ENCODE data around the gene NTSR1.

Gene NTSR1

GRCh38 chr20:62760856-62761758 is 52.5 kb downstream of the NTSR1 start:
- Histone ChIP-seq H3K9me3 (ENCODE audit: severe bottlenecking) (no peaks in the 10 kb centered on the region), H3K27me3 (ENCODE audit: insufficient read depth, poor library complexity, severe bottlenecking) (no peaks in the 10 kb centered on the region), H3K27ac (ENCODE audit: poor library complexity, severe bottlenecking) (no peak overlapping the region), H3K4me1 (ENCODE audit: insufficient read depth, poor library complexity, severe bottlenecking) (no peaks in the 10 kb centered on the region), H3K36me3 (ENCODE audit: low read depth) (no peaks in the 10 kb centered on the region), H3K4me3 (ENCODE audit: severe bottlenecking) (no peak overlapping the region)
- no peak for DNase-seq (ENCODE audit: low spot score)
- TF ChIP-seq CTCF (IDR thresholded peaks at IDR 0.05; ENCODE audit: poor library complexity, severe bottlenecking): no peak
- ATAC-seq (ENCODE audit: low read depth): peak; percentile 4; the same call in 2 of the 3 replicates

- H3K4me3 ChIP-seq (ENCODE audit: severe bottlenecking): no peak overlapping the region
- no peak for ATAC-seq (ENCODE audit: low read depth)
- no peaks in the 10 kb centered on the region for H3K9me3 ChIP-seq (ENCODE audit: severe bottlenecking)
- DNase-seq (ENCODE audit: low spot score): no peak
- peaks cover 2% of the 10 kb centered on the region for H3K27me3 ChIP-seq (ENCODE audit: insufficient read depth, poor library complexity, severe bottlenecking)
- H3K4me1 ChIP-seq (ENCODE audit: insufficient read depth, poor library complexity, severe bottlenecking): peaks cover 3% of the 10 kb centered on the region
- no peaks in the 10 kb centered on the region for H3K36me3 ChIP-seq (ENCODE audit: low read depth)
- no peak for TF ChIP-seq CTCF (IDR thresholded peaks at IDR 0.05; ENCODE audit: poor library complexity, severe bottlenecking)
- no peak overlapping the region for H3K27ac ChIP-seq (ENCODE audit: poor library complexity, severe bottlenecking)
Observed at GRCh38 chr20:62761759-62762131, 53.1 kb downstream of the NTSR1 start.

- no peak overlapping the region for H3K4me3 ChIP-seq (ENCODE audit: severe bottlenecking)
- no peak for ATAC-seq (ENCODE audit: low read depth)
- H3K27me3 ChIP-seq (ENCODE audit: insufficient read depth, poor library complexity, severe bottlenecking): peaks cover 5% of the 10 kb centered on the region
- H3K36me3 ChIP-seq (ENCODE audit: low read depth): no peaks in the 10 kb centered on the region
- no peak for DNase-seq (ENCODE audit: low spot score)
- H3K4me1 ChIP-seq (ENCODE audit: insufficient read depth, poor library complexity, severe bottlenecking): peaks cover 7% of the 10 kb centered on the region
- H3K27ac ChIP-seq (ENCODE audit: poor library complexity, severe bottlenecking): no peak overlapping the region
- no peak for TF ChIP-seq CTCF (IDR thresholded peaks at IDR 0.05; ENCODE audit: poor library complexity, severe bottlenecking)
- H3K9me3 ChIP-seq (ENCODE audit: severe bottlenecking): no peaks in the 10 kb centered on the region
Observed at GRCh38 chr20:62762376-62762775, 53.7 kb downstream of the NTSR1 start.

GRCh38 chr20:62762801-62763368 is 54.2 kb downstream of the NTSR1 start:
- DNase-seq (ENCODE audit: low spot score) (no peak), ATAC-seq (ENCODE audit: low read depth) (no peak)
- Histone ChIP-seq H3K27me3 (ENCODE audit: insufficient read depth, poor library complexity, severe bottlenecking) (peaks cover 5% of the 10 kb centered on the region), H3K4me3 (ENCODE audit: severe bottlenecking) (no peak overlapping the region), H3K27ac (ENCODE audit: poor library complexity, severe bottlenecking) (no peak overlapping the region), H3K9me3 (ENCODE audit: severe bottlenecking) (no peaks in the 10 kb centered on the region), H3K4me1 (ENCODE audit: insufficient read depth, poor library complexity, severe bottlenecking) (peaks cover 7% of the 10 kb centered on the region), H3K36me3 (ENCODE audit: low read depth) (no peaks in the 10 kb centered on the region)
- no peak for TF ChIP-seq CTCF (IDR thresholded peaks at IDR 0.05; ENCODE audit: poor library complexity, severe bottlenecking)

- DNase-seq (ENCODE audit: low spot score) (no peak), ATAC-seq (ENCODE audit: low read depth) (no peak)
- TF ChIP-seq CTCF (IDR thresholded peaks at IDR 0.05; ENCODE audit: poor library complexity, severe bottlenecking): no peak
- no peaks in the 10 kb centered on the region for H3K9me3 ChIP-seq (ENCODE audit: severe bottlenecking)
- H3K36me3 ChIP-seq (ENCODE audit: low read depth): no peaks in the 10 kb centered on the region
- H3K27me3 ChIP-seq (ENCODE audit: insufficient read depth, poor library complexity, severe bottlenecking): peaks cover 5% of the 10 kb centered on the region
- peaks cover 9% of the 10 kb centered on the region for H3K4me1 ChIP-seq (ENCODE audit: insufficient read depth, poor library complexity, severe bottlenecking)
- no peak overlapping the region for H3K27ac ChIP-seq (ENCODE audit: poor library complexity, severe bottlenecking)
- no peak overlapping the region for H3K4me3 ChIP-seq (ENCODE audit: severe bottlenecking)
Observed at GRCh38 chr20:62763404-62763803, 54.8 kb downstream of the NTSR1 start.

Measured in RWPE2 (cell line).